K562 (cell line): ENCODE measurements around the gene OST4. TPM values are rescaled to one million over a fixed set of nuclear protein-coding genes. Genes with fewer than 3 reads are reported as not detected.

Experiments used
- ATAC-seq: fragments of 200-7000 bp; cut with Tn5 transposase; 3 replicates; pipeline ENCODE4 v1.9.1; 2020; ENCODE audit warnings: moderate library complexity
- BruUV-seq: library from RNA; stranded (reverse); fragments of 400-500 nt; replicated peaks from 2 replicates; lab custom pipeline; 2021; lab: Mats Ljungman, UMichigan
- CTCF ChIA-PET: fragments of 300-600 bp; formaldehyde crosslinking; extraction: SDS; loops from one replicate; lab custom pipeline; 2021; ENCODE audit warnings: low intra/inter-chr PET ratio; lab: Yijun Ruan, JAX
- POLR2A ChIA-PET: fragments of 300-600, 350-650 bp; sonication (Branson Sonifier 250); formaldehyde crosslinking; extraction: SDS; loops from one replicate; lab custom pipeline; 2021; ENCODE audit warnings: antibody characterized with exemption, inconsistent platforms; lab: Yijun Ruan, JAX
- DNase-seq, 4 experiments: peaks; one replicate each; pipeline versions ENCODE4 v3.0.0 to v3.0.0-alpha.2; 2011 to 2018; ENCODE audit warnings: low spot score in 3 of 4, mixed read lengths in 3 of 4; ENCODE audit errors: extremely low read depth in 1 of 4
- FAIRE-seq: peaks from 2 replicates; lab custom pipeline; 2011; peaks lifted over from hg19 to GRCh38; lab: Jason Lieb, UNC
- H2AFZ ChIP-seq: 2 replicates; pipeline ENCODE4 v1.6.0; 2011; ENCODE audit warnings: low read depth, low read length, control low read depth, inconsistent platforms
- H3K27ac ChIP-seq: fragments of 200-600 bp; 3 replicates; pipeline ENCODE4 v1.8.0; 2011; ENCODE audit warnings: low read depth, mild to moderate bottlenecking, control low read depth, inconsistent platforms, low read length, moderate library complexity, mixed read lengths; ENCODE audit errors: extremely low read depth
- H3K27me3 ChIP-seq, 2 experiments: fragments of 300-600 bp in 1 of 2; 2 replicates in 1 of 2; 3 replicates in 1 of 2; pipeline versions ENCODE4 v1.6.0 to v1.8.0; 2011; ENCODE audit warnings: inconsistent platforms in 2 of 2, low read length in 2 of 2, mild to moderate bottlenecking in 1 of 2, mixed read lengths in 1 of 2, moderate library complexity in 1 of 2; ENCODE audit not compliant: control insufficient read depth in 2 of 2, insufficient read depth in 2 of 2
- H3K36me3 ChIP-seq: fragments of 300-600 bp; 3 replicates; pipeline ENCODE4 v1.8.0; 2011; ENCODE audit warnings: mild to moderate bottlenecking, low read length, inconsistent platforms; ENCODE audit not compliant: control insufficient read depth, insufficient read depth
- H3K4me1 ChIP-seq, 2 experiments: fragments of 200-600 bp in 1 of 2; replicated peaks in 1 of 2; 2 replicates in 1 of 2; 3 replicates in 1 of 2; pipeline versions ENCODE4 v1.5.1 to v1.8.0; 2011; ENCODE audit warnings: inconsistent platforms in 2 of 2, low read length in 2 of 2, mild to moderate bottlenecking in 1 of 2, mixed read lengths in 1 of 2, moderate library complexity in 1 of 2; ENCODE audit not compliant: control insufficient read depth in 2 of 2, insufficient read depth in 2 of 2
- H3K4me2 ChIP-seq: 2 replicates; pipeline ENCODE4 v1.6.1; 2011; ENCODE audit warnings: low read length, control low read depth, inconsistent platforms, mixed read lengths; ENCODE audit not compliant: insufficient read depth
- H3K4me3 ChIP-seq: fragments of 200-600 bp; sonication (generic), shearing (Covaris generic); 2 replicates; pipeline ENCODE4 v1.5.1; 2016; ENCODE audit warnings: control low read depth, inconsistent platforms
- H3K79me2 ChIP-seq: fragments of 200-600 bp; 3 replicates; pipeline ENCODE4 v1.8.0; 2011; ENCODE audit warnings: low read length, inconsistent platforms; ENCODE audit not compliant: control insufficient read depth, insufficient read depth
- H3K9ac ChIP-seq, 2 experiments: 2 replicates each; pipeline versions ENCODE4 v1.6.0 to v1.6.1; 2011; ENCODE audit warnings: low read depth in 2 of 2, low read length in 2 of 2, control low read depth in 1 of 2, inconsistent platforms in 1 of 2, mild to moderate bottlenecking in 1 of 2, mixed read lengths in 1 of 2; ENCODE audit not compliant: insufficient read depth in 1 of 2
- H3K9me1 ChIP-seq: one replicate; pipeline ENCODE4 v1.6.0; 2011; ENCODE audit warnings: inconsistent platforms, mild to moderate bottlenecking, low read length, moderate library complexity; ENCODE audit not compliant: control insufficient read depth, insufficient read depth
- H3K9me3 ChIP-seq: replicated peaks from 2 replicates; pipeline ENCODE4 v1.5.1; 2011; ENCODE audit warnings: low read depth, low read length, inconsistent platforms; ENCODE audit not compliant: control insufficient read depth, insufficient read depth
- H4K20me1 ChIP-seq: replicated peaks from 2 replicates; pipeline ENCODE4 v1.6.1; 2011; ENCODE audit warnings: low read length, inconsistent platforms, mixed read lengths; ENCODE audit not compliant: control insufficient read depth, insufficient read depth
- C11orf30 ChIP-seq: fragments of 450-650 bp; IDR thresholded peaks from 2 replicates; pipeline ENCODE4 v1.6.1; 2016; ENCODE audit warnings: low read depth, mild to moderate bottlenecking
- CEBPB ChIP-seq: fragments of 450-650 bp; IDR thresholded peaks from 2 replicates; pipeline ENCODE4 v1.6.1; 2016; ENCODE audit warnings: missing genetic modification characterization, missing compliant biosample characterization
- HDAC3 ChIP-seq: fragments of 450-650 bp; IDR thresholded peaks from 2 replicates; pipeline ENCODE4 v1.6.1; 2018; ENCODE audit warnings: borderline replicate concordance, mild to moderate bottlenecking, moderate library complexity; ENCODE audit not compliant: partially characterized antibody
- HMGXB4 ChIP-seq: sonication (generic); formaldehyde crosslinking; IDR thresholded peaks from 2 replicates; pipeline ENCODE4 v1.8.1; 2023; ENCODE audit warnings: mild to moderate bottlenecking, missing genetic modification reagents
- NBN ChIP-seq: fragments of 450-650 bp; IDR thresholded peaks from 2 replicates; pipeline ENCODE4 v1.6.1; 2016; ENCODE audit warnings: low read depth, mild to moderate bottlenecking
- PHB ChIP-seq: fragments of 250-450 bp; sonication (Bioruptor Pico); IDR thresholded peaks from 2 replicates; pipeline ENCODE4 v1.5.0; 2021
- POLR2H ChIP-seq: IDR thresholded peaks from 2 replicates; pipeline ENCODE4 v1.6.1; 2016; ENCODE audit warnings: missing genetic modification characterization, low read depth, mild to moderate bottlenecking, control low read depth, missing compliant biosample characterization, moderate library complexity
- RBM25 ChIP-seq: fragments of 200-400 bp; formaldehyde crosslinking; IDR thresholded peaks from 2 replicates; pipeline ENCODE4 v1.6.1; 2018; ENCODE audit warnings: low read length, low read depth, moderate library complexity; ENCODE audit not compliant: severe bottlenecking
- TCF3 ChIP-seq: sonication (generic); formaldehyde crosslinking; IDR thresholded peaks from 2 replicates; pipeline ENCODE4 v1.4.0; 2020; ENCODE audit warnings: mild to moderate bottlenecking, missing genetic modification reagents
- ZEB2 ChIP-seq: fragments of 450-650 bp; IDR thresholded peaks from 2 replicates; pipeline ENCODE4 v1.6.1; 2016
- ZNF280A ChIP-seq: fragments of 450-650 bp; IDR thresholded peaks from 2 replicates; pipeline ENCODE4 v1.6.1; 2018; ENCODE audit warnings: mild to moderate bottlenecking, low read depth; ENCODE audit not compliant: partially characterized antibody
- ZNF561 ChIP-seq: fragments of 450-650 bp; formaldehyde crosslinking; conservative IDR thresholded peaks from 2 replicates; pipeline ENCODE4 v1.4.0; 2020; ENCODE audit warnings: mild to moderate bottlenecking, moderate library complexity
- WGBS: fragments of 100-300 bp; shearing (Covaris generic); methylation state at CpG from one replicate; pipeline ENCODE4 v1.1.6; 2016; ENCODE audit warnings: low coverage, mixed read lengths; ENCODE audit not compliant: insufficient coverage; ENCODE audit errors: missing lambda C conversion rate; 5-methylcytosine and 5-hydroxymethylcytosine counted together
- in situ Hi-C: fragments of 300-500 bp; cut with MboI; formaldehyde crosslinking; loops from 4 replicates; pipeline ENCODE4 v1.15.0; 2018; ENCODE audit warnings: inconsistent platforms, mixed read lengths
- intact Hi-C: fragments of 100-400 bp; cut with micrococcal nuclease; formaldehyde crosslinking; loops from 2 replicates; pipeline ENCODE4 v1.14.2; 2022
- polyA plus RNA-seq, 8 experiments: library from polyadenylated mRNA; depleted of rRNA in 4 of 8; stranded (reverse) in 5 of 8; unstranded in 3 of 8; fragments of >200 nt; fragmentation: Nextera tagmentation in 2 of 8; fragmentation: Illumina TruSeq in 1 of 8; extraction: Ambion mirVana in 2 of 8; extraction: Trizol in 1 of 8; gene quantifications; 2 replicates each; pipeline versions ENCODE4 v1.2.1 to v1.2.3, GENCODE V29; 2011 to 2014; ENCODE audit warnings: inconsistent platforms in 1 of 8, missing spikeins in 1 of 8
- total RNA-seq, 7 experiments: library from RNA; depleted of rRNA in 6 of 7; stranded (reverse); fragments of >200 nt in 6 of 7; fragmentation: Illumina TruSeq in 2 of 7; extraction: Trizol in 2 of 7; gene quantifications; 2 replicates each; pipeline versions ENCODE4 v1.2.1 to v1.2.3, GENCODE V29; 2011 to 2021; ENCODE audit warnings: low replicate concordance in 1 of 7

OST4 gene
- total and polyA plus RNA-seq, 9 of the 15 experiments (the other 6 are each of a cell fraction or from before 2014, with no cell fraction given): 186 to 1,155 (median 355) TPM

- peaks cover 51 to 65% of the 10 kb centered on the region in 2 experiments for H3K4me1 ChIP-seq
These were observed 5.8 kb upstream of the OST4 start for GRCh38 chr2:27077231-27077630.

GRCh38 chr2:27076323-27076722 is 4.9 kb upstream of the OST4 start:
- CTCF ChIA-PET: no interaction called here
- H3K4me1 ChIP-seq: peaks cover 54 to 59% of the 10 kb centered on the region in 2 experiments
- 50% methylated on average over 3 of the region's 4 CpGs for WGBS
- no peaks in the 10 kb centered on the region for H3K36me3 ChIP-seq
- H3K27ac ChIP-seq: peak overlapping the region; percentile 37; the same call in 2 of the 3 replicates
- peak; percentile 89 for FAIRE-seq
- no peaks in the 10 kb centered on the region for H4K20me1 ChIP-seq
- no peaks in the 10 kb centered on the region for H3K9me3 ChIP-seq
- H3K4me2 ChIP-seq: peak overlapping the region; percentile 33; the same call in 1 of the 2 replicates
- H2AFZ ChIP-seq: peak overlapping the region; percentile 78
- H3K9ac ChIP-seq: peak overlapping the region; percentile 29 to 61; a peak in 3 of 4 replicates
- intact Hi-C loops (no loop called here), in situ Hi-C loops (no loop called here)
- BruUV-seq: no TSS peak
- no peak overlapping the region for H3K4me3 ChIP-seq
- H3K79me2 ChIP-seq: peaks cover 2% of the 10 kb centered on the region
- peak in 2 of 4 experiments; percentile 60 to 64 for DNase-seq
- POLR2A ChIA-PET: interaction anchor here (0.6 to 1.4 kb wide), 4 partner anchors 10 to 180 kb away, joined by 3 to 5 read pairs (median 4); partner anchors contain the start of gene KHK
- no peaks in the 10 kb centered on the region for H3K27me3 ChIP-seq
- no peak for ATAC-seq
- H3K9me1 ChIP-seq: peaks cover 4% of the 10 kb centered on the region
- TF ChIP-seq PHB (CRISPR knock-in tag) (no peak), HMGXB4 (CRISPR knock-in tag) (no peak), ZEB2 (no peak), ZNF280A (no peak), C11orf30 (peak; percentile 81), CEBPB (tag) (no peak), RBM25 (no peak), POLR2H (tag) (no peak), ZNF561 (CRISPR knock-in tag) (no peak), NBN (no peak)

More at GRCh38 chr2:27077231-27077630, 5.8 kb upstream of the OST4 start:
- H3K79me2 ChIP-seq: no peaks in the 10 kb centered on the region
- ATAC-seq: no peak
- WGBS: 76% methylated on average over 5 of the region's 7 CpGs
- H3K9ac ChIP-seq: peak overlapping the region in 1 of 2 experiments; percentile 19; a peak in 1 of 4 replicates
- TF ChIP-seq HDAC3: no peak
- TF ChIP-seq TCF3 (CRISPR knock-in tag): no peak
- H3K4me2 ChIP-seq: no peak overlapping the region
- H3K4me3 ChIP-seq: no peak overlapping the region
- no peak for DNase-seq
- H3K27me3 ChIP-seq: no peaks in the 10 kb centered on the region
- H4K20me1 ChIP-seq: no peaks in the 10 kb centered on the region
- POLR2A ChIA-PET: interaction anchor here (1.2 to 1.4 kb wide), 3 partner anchors 10 to 14 kb away, joined by 4 to 7 read pairs (median 5); partner anchors contain the start of gene KHK
- in situ Hi-C loops: no loop called here
- no peak overlapping the region for H3K27ac ChIP-seq
- peaks cover 4% of the 10 kb centered on the region for H3K9me1 ChIP-seq
- no peak overlapping the region for H2AFZ ChIP-seq
- no TSS peak for BruUV-seq
- H3K36me3 ChIP-seq: no peaks in the 10 kb centered on the region
- no peak for FAIRE-seq
- H3K9me3 ChIP-seq: no peaks in the 10 kb centered on the region
- CTCF ChIA-PET: no interaction called here
- intact Hi-C loops: no loop called here
